Esophagus squamous epithelium (tissue), 4 donors: ENCODE measurements around the gene SEC24C.

ENCODE experiments used
- POLR2A ChIP-seq, 4 donors: fragments of 450-650 bp; IDR thresholded peaks; one replicate each; pipeline ENCODE4 v1.6.1; 2017; ENCODE audit warnings: antibody characterized with exemption in 4 of 4, mild to moderate bottlenecking in 4 of 4, moderate library complexity in 3 of 4
- TF ChIP-seq, protein P1 (sequence below), 6 experiments: fragments of 450-650 bp in 4 of 6; fragments of 200-600 bp in 2 of 6; sonication (generic) in 2 of 6; IDR thresholded peaks; one replicate each; pipeline ENCODE4 v1.5.1; 2016 to 2019; ENCODE audit warnings: antibody characterized with exemption in 6 of 6, mild to moderate bottlenecking in 4 of 6, moderate library complexity in 4 of 6

DNA sequence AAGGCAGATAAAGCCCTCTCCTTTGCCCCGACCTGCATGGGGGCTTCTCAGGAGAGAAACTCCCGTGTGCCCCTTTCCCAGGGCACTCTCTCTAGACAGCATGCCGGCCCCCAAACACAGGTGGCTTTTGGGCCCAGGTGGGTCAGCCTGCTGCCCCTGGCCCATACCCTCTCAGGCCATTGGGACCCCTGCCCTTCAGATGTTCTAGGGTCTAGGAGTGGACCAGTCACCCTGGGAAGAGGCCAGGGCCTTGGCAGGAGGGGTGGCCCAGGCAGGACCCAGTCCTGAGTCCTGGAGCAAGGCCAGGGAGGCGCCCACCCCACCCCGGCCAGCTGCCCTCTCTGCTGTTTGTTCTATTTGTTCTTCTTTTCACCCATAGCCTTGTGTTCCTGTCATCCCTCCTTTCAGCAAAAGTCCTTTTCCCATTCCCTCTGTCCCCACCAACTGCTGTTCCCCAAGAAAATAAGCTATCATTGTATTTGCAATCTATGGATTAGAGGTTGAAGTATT, 9.3 kb upstream of the SEC24C start:
- TF ChIP-seq, protein P1, sequence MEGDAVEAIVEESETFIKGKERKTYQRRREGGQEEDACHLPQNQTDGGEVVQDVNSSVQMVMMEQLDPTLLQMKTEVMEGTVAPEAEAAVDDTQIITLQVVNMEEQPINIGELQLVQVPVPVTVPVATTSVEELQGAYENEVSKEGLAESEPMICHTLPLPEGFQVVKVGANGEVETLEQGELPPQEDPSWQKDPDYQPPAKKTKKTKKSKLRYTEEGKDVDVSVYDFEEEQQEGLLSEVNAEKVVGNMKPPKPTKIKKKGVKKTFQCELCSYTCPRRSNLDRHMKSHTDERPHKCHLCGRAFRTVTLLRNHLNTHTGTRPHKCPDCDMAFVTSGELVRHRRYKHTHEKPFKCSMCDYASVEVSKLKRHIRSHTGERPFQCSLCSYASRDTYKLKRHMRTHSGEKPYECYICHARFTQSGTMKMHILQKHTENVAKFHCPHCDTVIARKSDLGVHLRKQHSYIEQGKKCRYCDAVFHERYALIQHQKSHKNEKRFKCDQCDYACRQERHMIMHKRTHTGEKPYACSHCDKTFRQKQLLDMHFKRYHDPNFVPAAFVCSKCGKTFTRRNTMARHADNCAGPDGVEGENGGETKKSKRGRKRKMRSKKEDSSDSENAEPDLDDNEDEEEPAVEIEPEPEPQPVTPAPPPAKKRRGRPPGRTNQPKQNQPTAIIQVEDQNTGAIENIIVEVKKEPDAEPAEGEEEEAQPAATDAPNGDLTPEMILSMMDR (IDR thresholded peaks at IDR 0.05): no peak
- no peak for TF ChIP-seq POLR2A (IDR thresholded peaks at IDR 0.05)
